Measurements from ENCODE around the gene SYNJ2.

The SYNJ2 gene

GRCh38 chr6:158037771-158038170 lies 56.1 kb downstream of the SYNJ2 start:
- no peak overlapping the region for H3K4me2 ChIP-seq (ENCODE audit: low read length)
- no peaks in the 10 kb centered on the region for H3K9me3 ChIP-seq (ENCODE audit: low read length)
- H3K4me3 ChIP-seq (ENCODE audit: low read depth, low read length, poor library complexity, severe bottlenecking), result no peak overlapping the region
- no peak overlapping the region for H2AFZ ChIP-seq (ENCODE audit: low read length)
- no peaks in the 10 kb centered on the region; the same call in 1 of the 2 replicates for H3K27me3 ChIP-seq (ENCODE audit: insufficient read depth, low read length)
- no peak overlapping the region for H3K9ac ChIP-seq (ENCODE audit: low read length)
- no peaks in the 10 kb centered on the region for H3K4me1 ChIP-seq (ENCODE audit: insufficient read depth, low read length, severe bottlenecking)
- no peak overlapping the region for H3K27ac ChIP-seq (ENCODE audit: low read depth, low read length, poor library complexity, severe bottlenecking)
- TF ChIP-seq CTCF (IDR thresholded peaks at IDR 0.05; ENCODE audit: low read length), result no peak
- TF ChIP-seq EZH2 (IDR thresholded peaks at IDR 0.05; ENCODE audit: borderline replicate concordance, low read length), result no peak
- no peaks in the 10 kb centered on the region for H3K36me3 ChIP-seq (ENCODE audit: insufficient read depth, low read length)
- no peaks in the 10 kb centered on the region for H4K20me1 ChIP-seq (ENCODE audit: insufficient read depth, low read length)
- H3K9me2 ChIP-seq (ENCODE audit: low read depth, low read length), result no peaks in the 10 kb centered on the region
- no peaks in the 10 kb centered on the region for H3F3A ChIP-seq (ENCODE audit: insufficient read depth, low read length)
- no peaks in the 10 kb centered on the region for H3K79me2 ChIP-seq (ENCODE audit: insufficient read depth, low read length)

GRCh38 chr6:158038291-158039177 lies 56.9 kb downstream of the SYNJ2 start:
- no peaks in the 10 kb centered on the region for H3K9me2 ChIP-seq (ENCODE audit: low read depth, low read length)
- H3F3A ChIP-seq (ENCODE audit: insufficient read depth, low read length), result no peaks in the 10 kb centered on the region
- no peak overlapping the region for H2AFZ ChIP-seq (ENCODE audit: low read length)
- no peak overlapping the region for H3K9ac ChIP-seq (ENCODE audit: low read length)
- TF ChIP-seq EZH2 (IDR thresholded peaks at IDR 0.05; ENCODE audit: borderline replicate concordance, low read length) (no peak), CTCF (IDR thresholded peaks at IDR 0.05; ENCODE audit: low read length) (no peak)
- H4K20me1 ChIP-seq (ENCODE audit: insufficient read depth, low read length), result no peaks in the 10 kb centered on the region
- H3K27ac ChIP-seq (ENCODE audit: low read depth, low read length, poor library complexity, severe bottlenecking), result no peak overlapping the region
- no peak overlapping the region for H3K4me3 ChIP-seq (ENCODE audit: low read depth, low read length, poor library complexity, severe bottlenecking)
- H3K9me3 ChIP-seq (ENCODE audit: low read length), result no peaks in the 10 kb centered on the region
- H3K4me2 ChIP-seq (ENCODE audit: low read length), result no peak overlapping the region
- no peaks in the 10 kb centered on the region; the same call in 1 of the 2 replicates for H3K27me3 ChIP-seq (ENCODE audit: insufficient read depth, low read length)
- H3K36me3 ChIP-seq (ENCODE audit: insufficient read depth, low read length), result no peaks in the 10 kb centered on the region
- no peaks in the 10 kb centered on the region for H3K79me2 ChIP-seq (ENCODE audit: insufficient read depth, low read length)
- no peaks in the 10 kb centered on the region for H3K4me1 ChIP-seq (ENCODE audit: insufficient read depth, low read length, severe bottlenecking)

GRCh38 chr6:158039178-158039557 lies 57.5 kb downstream of the SYNJ2 start:
- H2AFZ ChIP-seq (ENCODE audit: low read length), result no peak overlapping the region
- no peak overlapping the region for H3K27ac ChIP-seq (ENCODE audit: low read depth, low read length, poor library complexity, severe bottlenecking)
- no peak overlapping the region for H3K4me3 ChIP-seq (ENCODE audit: low read depth, low read length, poor library complexity, severe bottlenecking)
- no peaks in the 10 kb centered on the region for H3F3A ChIP-seq (ENCODE audit: insufficient read depth, low read length)
- no peak overlapping the region for H3K4me2 ChIP-seq (ENCODE audit: low read length)
- no peaks in the 10 kb centered on the region for H4K20me1 ChIP-seq (ENCODE audit: insufficient read depth, low read length)
- no peaks in the 10 kb centered on the region for H3K9me3 ChIP-seq (ENCODE audit: low read length)
- no peaks in the 10 kb centered on the region for H3K4me1 ChIP-seq (ENCODE audit: insufficient read depth, low read length, severe bottlenecking)
- no peaks in the 10 kb centered on the region for H3K36me3 ChIP-seq (ENCODE audit: insufficient read depth, low read length)
- TF ChIP-seq CTCF (IDR thresholded peaks at IDR 0.05; ENCODE audit: low read length) (no peak), EZH2 (IDR thresholded peaks at IDR 0.05; ENCODE audit: borderline replicate concordance, low read length) (no peak)
- H3K27me3 ChIP-seq (ENCODE audit: insufficient read depth, low read length), result no peaks in the 10 kb centered on the region; the same call in 1 of the 2 replicates
- no peaks in the 10 kb centered on the region for H3K9me2 ChIP-seq (ENCODE audit: low read depth, low read length)
- no peak overlapping the region for H3K9ac ChIP-seq (ENCODE audit: low read length)
- H3K79me2 ChIP-seq (ENCODE audit: insufficient read depth, low read length), result no peaks in the 10 kb centered on the region
